Stimulated activated effector memory CD8-positive, alpha-beta T cell treated with anti-CD3 and anti-CD28 coated beads, Interleukin-12 subunit alpha, Interleukin-12 subunit beta, amount 100 ng/mL, for 72 hours (primary cell): ENCODE results near the gene PDE7B.
A peak's percentile ranks its signal among the peaks of the same experiment; 100 is the strongest.

Experiments used
- ATAC-seq: fragments of 150-1000 bp; cut with Tn5 transposase; 2 replicates; pipeline ENCODE4 v1.10.0; 2021
- DNase-seq, 2 donors: peaks; one replicate each; pipeline ENCODE4 v3.0.0; 2021 to 2022; ENCODE audit warnings: low spot score in 2 of 2
- H3K27ac Mint-ChIP-seq: one replicate; pipeline ENCODE4 v1.8.0; 2022; ENCODE audit warnings: mild to moderate bottlenecking, mixed read lengths
- H3K36me3 Mint-ChIP-seq: one replicate; pipeline ENCODE4 v1.8.0; 2022; ENCODE audit warnings: mild to moderate bottlenecking, mixed read lengths
- H3K4me1 Mint-ChIP-seq: one replicate; pipeline ENCODE4 v1.8.0; 2022; ENCODE audit warnings: mixed read lengths
- H3K4me3 Mint-ChIP-seq: one replicate; pipeline ENCODE4 v1.8.0; 2022; ENCODE audit warnings: mild to moderate bottlenecking, mixed read lengths
- H3K9me3 Mint-ChIP-seq: one replicate; pipeline ENCODE4 v1.8.0; 2022; ENCODE audit warnings: mixed read lengths

PDE7B gene

GRCh38 chr6:135851442-135852271, at the start of gene PDE7B:
TSS of gene PDE7B (plus strand) at chr6:135851701.
- Mint-ChIP-seq H3K4me1 (no peaks in the 10 kb centered on the region), H3K27ac (peak within 1 kb of the TSS; percentile 21), H3K36me3 (no peaks in the 10 kb centered on the region), H3K4me3 (peak within 1 kb of the TSS; percentile 48), H3K9me3 (no peaks in the 10 kb centered on the region)
- no peak for DNase-seq
- peak; percentile 82 for ATAC-seq

GRCh38 chr6:135801755-135802465, 49.6 kb upstream of the PDE7B start:
- H3K4me1 Mint-ChIP-seq = peaks cover 12% of the 10 kb centered on the region
- no peak overlapping the region for H3K4me3 Mint-ChIP-seq
- H3K9me3 Mint-ChIP-seq = no peaks in the 10 kb centered on the region
- DNase-seq (no peak), ATAC-seq (no peak)
- no peaks in the 10 kb centered on the region for H3K36me3 Mint-ChIP-seq
- no peak overlapping the region for H3K27ac Mint-ChIP-seq

- no peak for ATAC-seq
- no peak for DNase-seq
- no peaks in the 10 kb centered on the region for H3K4me1 Mint-ChIP-seq
- H3K27ac Mint-ChIP-seq = no peak overlapping the region
- H3K4me3 Mint-ChIP-seq = no peak overlapping the region
- H3K36me3 Mint-ChIP-seq = no peaks in the 10 kb centered on the region
- no peaks in the 10 kb centered on the region for H3K9me3 Mint-ChIP-seq
Measured at GRCh38 chr6:135810486-135810885, 41.0 kb upstream of the PDE7B start.

GRCh38 chr6:135811170-135811569, 40.3 kb upstream of the PDE7B start:
- Mint-ChIP-seq H3K4me3 (no peak overlapping the region), H3K9me3 (no peaks in the 10 kb centered on the region), H3K36me3 (no peaks in the 10 kb centered on the region), H3K4me1 (no peaks in the 10 kb centered on the region), H3K27ac (no peak overlapping the region)
- DNase-seq (no peak), ATAC-seq (no peak)

- H3K36me3 Mint-ChIP-seq = no peaks in the 10 kb centered on the region
- no peaks in the 10 kb centered on the region for H3K4me1 Mint-ChIP-seq
- no peak overlapping the region for H3K4me3 Mint-ChIP-seq
- no peaks in the 10 kb centered on the region for H3K9me3 Mint-ChIP-seq
- H3K27ac Mint-ChIP-seq = no peak overlapping the region
- no peak for DNase-seq
- no peak for ATAC-seq
Measured at GRCh38 chr6:135811644-135812526, 39.6 kb upstream of the PDE7B start.

GRCh38 chr6:135813401-135813800, 38.1 kb upstream of the PDE7B start:
- Mint-ChIP-seq H3K9me3 (no peaks in the 10 kb centered on the region), H3K4me3 (no peak overlapping the region), H3K27ac (peak overlapping the region; percentile 8), H3K4me1 (no peaks in the 10 kb centered on the region), H3K36me3 (no peaks in the 10 kb centered on the region)
- ATAC-seq (no peak), DNase-seq (no peak)

GRCh38 chr6:135814043-135814442, 37.5 kb upstream of the PDE7B start:
- no peak overlapping the region for H3K27ac Mint-ChIP-seq
- DNase-seq (no peak), ATAC-seq (no peak)
- H3K9me3 Mint-ChIP-seq = no peaks in the 10 kb centered on the region
- no peak overlapping the region for H3K4me3 Mint-ChIP-seq
- H3K36me3 Mint-ChIP-seq = no peaks in the 10 kb centered on the region
- no peaks in the 10 kb centered on the region for H3K4me1 Mint-ChIP-seq

- no peaks in the 10 kb centered on the region for H3K9me3 Mint-ChIP-seq
- H3K27ac Mint-ChIP-seq = no peak overlapping the region
- no peak overlapping the region for H3K4me3 Mint-ChIP-seq
- DNase-seq (no peak), ATAC-seq (no peak)
- no peaks in the 10 kb centered on the region for H3K36me3 Mint-ChIP-seq
- H3K4me1 Mint-ChIP-seq = no peaks in the 10 kb centered on the region
Measured at GRCh38 chr6:135815216-135815615, 36.3 kb upstream of the PDE7B start.

- H3K9me3 Mint-ChIP-seq = no peaks in the 10 kb centered on the region
- H3K27ac Mint-ChIP-seq = no peak overlapping the region
- H3K4me3 Mint-ChIP-seq = no peak overlapping the region
- no peaks in the 10 kb centered on the region for H3K36me3 Mint-ChIP-seq
- ATAC-seq = no peak
- no peak for DNase-seq
- H3K4me1 Mint-ChIP-seq = no peaks in the 10 kb centered on the region
Measured at GRCh38 chr6:135817035-135817434, 34.5 kb upstream of the PDE7B start.

GRCh38 chr6:135819665-135820064, 31.8 kb upstream of the PDE7B start:
- H3K4me1 Mint-ChIP-seq = no peaks in the 10 kb centered on the region
- H3K36me3 Mint-ChIP-seq = no peaks in the 10 kb centered on the region
- ATAC-seq (no peak), DNase-seq (no peak)
- H3K9me3 Mint-ChIP-seq = no peaks in the 10 kb centered on the region
- H3K27ac Mint-ChIP-seq = no peak overlapping the region
- no peak overlapping the region for H3K4me3 Mint-ChIP-seq

- Mint-ChIP-seq H3K4me1 (no peaks in the 10 kb centered on the region), H3K27ac (no peak overlapping the region), H3K9me3 (no peaks in the 10 kb centered on the region), H3K36me3 (no peaks in the 10 kb centered on the region), H3K4me3 (no peak overlapping the region)
- DNase-seq = no peak
- no peak for ATAC-seq
Measured at GRCh38 chr6:135820340-135820739, 31.2 kb upstream of the PDE7B start.

GRCh38 chr6:135823851-135824250, 27.6 kb upstream of the PDE7B start:
- no peak for DNase-seq
- H3K4me3 Mint-ChIP-seq = no peak overlapping the region

GRCh38 chr6:135826236-135826804, 25.2 kb upstream of the PDE7B start:
- Mint-ChIP-seq H3K4me3 (no peak overlapping the region), H3K9me3 (no peaks in the 10 kb centered on the region), H3K27ac (no peak overlapping the region), H3K36me3 (no peaks in the 10 kb centered on the region), H3K4me1 (no peaks in the 10 kb centered on the region)
- DNase-seq (no peak), ATAC-seq (no peak)

More at GRCh38 chr6:135823851-135824250, 27.6 kb upstream of the PDE7B start:
- Mint-ChIP-seq H3K36me3 (no peaks in the 10 kb centered on the region), H3K9me3 (no peaks in the 10 kb centered on the region), H3K4me1 (no peaks in the 10 kb centered on the region), H3K27ac (no peak overlapping the region)
- no peak for ATAC-seq

GRCh38 chr6:135828021-135828420, 23.5 kb upstream of the PDE7B start:
- Mint-ChIP-seq H3K27ac (no peak overlapping the region), H3K4me3 (no peak overlapping the region), H3K36me3 (no peaks in the 10 kb centered on the region), H3K9me3 (no peaks in the 10 kb centered on the region), H3K4me1 (no peaks in the 10 kb centered on the region)
- DNase-seq (no peak), ATAC-seq (no peak)

GRCh38 chr6:135830452-135830881, 21.0 kb upstream of the PDE7B start:
- Mint-ChIP-seq H3K4me1 (no peaks in the 10 kb centered on the region), H3K27ac (no peak overlapping the region), H3K9me3 (no peaks in the 10 kb centered on the region), H3K36me3 (no peaks in the 10 kb centered on the region), H3K4me3 (no peak overlapping the region)
- DNase-seq = no peak
- no peak for ATAC-seq
